Ascending aorta (tissue), 2 donors: Measurements from ENCODE around the gene CEP41. TPM values are rescaled to one million over a fixed set of nuclear protein-coding genes. Genes with fewer than 3 reads are reported as not detected.
A peak's percentile ranks its signal among the peaks of the same experiment; 100 is the strongest.

ENCODE experiments used
- DNase-seq, 2 donors: peaks; one replicate each; pipeline ENCODE4 v3.0.0-alpha.2; 2019; ENCODE audit warnings: low spot score in 2 of 2
- H3K27ac ChIP-seq, 2 donors: fragments of 200-600 bp; sonication (generic); one replicate each; pipeline ENCODE4 v1.5.1; 2016 to 2017; ENCODE audit warnings: mild to moderate bottlenecking in 1 of 2
- H3K27me3 ChIP-seq: fragments of 200-600 bp; sonication (generic); one replicate; pipeline ENCODE4 v1.5.1; 2017
- H3K36me3 ChIP-seq, 2 donors: fragments of 200-600 bp; sonication (generic); one replicate each; pipeline ENCODE4 v1.5.1; 2016
- H3K4me1 ChIP-seq, 2 donors: fragments of 200-600 bp; sonication (generic); one replicate each; pipeline ENCODE4 v1.5.1; 2016 to 2017; ENCODE audit warnings: mild to moderate bottlenecking in 1 of 2
- H3K4me3 ChIP-seq, 2 donors: fragments of 200-600 bp; sonication (generic); one replicate each; pipeline ENCODE4 v1.5.1; 2016 to 2017; ENCODE audit warnings: mild to moderate bottlenecking in 1 of 2
- H3K9me3 ChIP-seq, 2 donors: fragments of 200-600 bp; sonication (generic); one replicate each; pipeline ENCODE4 v1.5.1; 2016
- intact Hi-C: fragments of 100-400 bp; cut with DNase I; formaldehyde crosslinking; loops from one replicate; pipeline ENCODE4 v1.15.1; 2023
- total RNA-seq: library from RNA; depleted of rRNA; stranded (reverse); fragments of >200 nt; gene quantifications from one replicate; pipeline ENCODE4 v1.1.0, GENCODE V29; 2016
- TF ChIP-seq, protein P1 (sequence below), 3 experiments: fragments of 200-600 bp in 2 of 3; fragments of 450-650 bp in 1 of 3; sonication (generic) in 2 of 3; IDR thresholded peaks; one replicate each; pipeline ENCODE4 v1.5.1; 2016 to 2019; ENCODE audit warnings: antibody characterized with exemption in 3 of 3, mild to moderate bottlenecking in 1 of 3, moderate library complexity in 1 of 3

The CEP41 gene
- total RNA-seq, 1 donor from 2014 or later, result 4.3 TPM

DNA sequence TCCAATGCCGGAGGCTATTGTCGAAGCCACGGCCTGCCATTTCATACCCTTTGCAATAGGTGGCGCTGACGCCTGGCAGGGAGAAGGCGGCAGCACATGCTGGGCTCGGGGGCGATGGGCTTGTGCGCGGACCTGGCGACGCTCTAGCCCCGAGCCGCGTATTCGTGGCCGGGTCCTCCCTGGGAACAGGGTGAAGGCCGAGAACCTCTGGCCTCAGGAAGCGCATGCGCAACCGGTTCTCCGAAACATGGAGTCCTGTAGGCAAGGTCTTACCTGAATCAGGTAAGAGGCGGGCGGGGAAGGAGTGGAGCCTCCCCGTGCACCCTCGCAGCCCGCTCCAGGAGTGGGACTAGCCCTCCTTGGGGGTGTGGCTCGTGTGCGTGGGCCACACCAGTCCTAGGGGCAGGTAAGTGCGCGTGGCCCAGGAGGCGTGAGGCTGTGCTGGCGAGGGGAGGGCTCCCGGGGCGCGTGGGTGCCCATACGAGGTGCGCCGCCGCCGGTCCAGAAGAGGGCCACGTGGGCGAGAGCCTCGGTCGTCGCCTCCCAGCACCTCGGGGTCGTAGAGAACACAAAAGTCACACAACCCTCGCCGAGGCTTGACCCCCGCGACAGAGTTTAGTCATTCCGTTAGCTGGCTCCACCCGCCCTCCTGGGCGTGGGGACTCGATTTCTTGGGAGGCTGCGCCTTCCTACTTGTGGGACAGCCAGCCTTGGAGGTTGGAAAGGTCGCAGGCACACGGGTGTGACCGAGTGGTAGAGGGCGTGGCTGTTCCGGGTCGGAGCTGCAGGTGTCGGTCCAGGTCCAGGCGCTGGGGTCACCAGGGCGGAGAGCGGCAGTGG, 45.5 kb upstream of the CEP41 start:
- Histone ChIP-seq H3K27me3 (no peaks in the 10 kb centered on the region), H3K4me1 (peaks cover 0 to 14% of the 10 kb centered on the region in 2 donors), H3K27ac (no peak overlapping the region), H3K4me3 (peak overlapping the region; percentile 58 to 71), H3K36me3 (no peaks in the 10 kb centered on the region), H3K9me3 (no peaks in the 10 kb centered on the region)
- intact Hi-C loops, result loop anchor here (5.0 kb wide), 2 partner anchors 44 to 209 kb away; partner anchors contain the start of gene CEP41
- TF ChIP-seq, protein P1, sequence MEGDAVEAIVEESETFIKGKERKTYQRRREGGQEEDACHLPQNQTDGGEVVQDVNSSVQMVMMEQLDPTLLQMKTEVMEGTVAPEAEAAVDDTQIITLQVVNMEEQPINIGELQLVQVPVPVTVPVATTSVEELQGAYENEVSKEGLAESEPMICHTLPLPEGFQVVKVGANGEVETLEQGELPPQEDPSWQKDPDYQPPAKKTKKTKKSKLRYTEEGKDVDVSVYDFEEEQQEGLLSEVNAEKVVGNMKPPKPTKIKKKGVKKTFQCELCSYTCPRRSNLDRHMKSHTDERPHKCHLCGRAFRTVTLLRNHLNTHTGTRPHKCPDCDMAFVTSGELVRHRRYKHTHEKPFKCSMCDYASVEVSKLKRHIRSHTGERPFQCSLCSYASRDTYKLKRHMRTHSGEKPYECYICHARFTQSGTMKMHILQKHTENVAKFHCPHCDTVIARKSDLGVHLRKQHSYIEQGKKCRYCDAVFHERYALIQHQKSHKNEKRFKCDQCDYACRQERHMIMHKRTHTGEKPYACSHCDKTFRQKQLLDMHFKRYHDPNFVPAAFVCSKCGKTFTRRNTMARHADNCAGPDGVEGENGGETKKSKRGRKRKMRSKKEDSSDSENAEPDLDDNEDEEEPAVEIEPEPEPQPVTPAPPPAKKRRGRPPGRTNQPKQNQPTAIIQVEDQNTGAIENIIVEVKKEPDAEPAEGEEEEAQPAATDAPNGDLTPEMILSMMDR (IDR thresholded peaks at IDR 0.05), result peak; percentile 39 to 72 (median 53)
- no peak for DNase-seq

GRCh38 chr7:130485734-130486113, 44.9 kb upstream of the CEP41 start:
- Histone ChIP-seq H3K4me1 (peaks cover 0 to 11% of the 10 kb centered on the region in 2 donors), H3K36me3 (no peaks in the 10 kb centered on the region), H3K4me3 (peak overlapping the region; percentile 58 to 71), H3K27ac (no peak overlapping the region), H3K27me3 (no peaks in the 10 kb centered on the region), H3K9me3 (no peaks in the 10 kb centered on the region)
- intact Hi-C loops, result loop anchor here (5.0 kb wide), 2 partner anchors 43 to 208 kb away; partner anchors contain the start of gene CEP41
- TF ChIP-seq, protein P1 (IDR thresholded peaks at IDR 0.05), result no peak
- no peak for DNase-seq

GRCh38 chr7:130483031-130483430, 42.2 kb upstream of the CEP41 start:
- Histone ChIP-seq H3K27me3 (no peaks in the 10 kb centered on the region), H3K4me3 (no peak overlapping the region), H3K9me3 (peaks cover 0 to 7% of the 10 kb centered on the region in 2 donors), H3K4me1 (peaks cover 0 to 3% of the 10 kb centered on the region in 2 donors), H3K27ac (no peak overlapping the region), H3K36me3 (no peaks in the 10 kb centered on the region)
- DNase-seq, result no peak
- TF ChIP-seq, protein P1 (IDR thresholded peaks at IDR 0.05), result no peak
- intact Hi-C loops, result no loop called here

GRCh38 chr7:130481898-130482297, 41.1 kb upstream of the CEP41 start:
- DNase-seq, result no peak
- H3K27ac ChIP-seq, result no peak overlapping the region

DNA sequence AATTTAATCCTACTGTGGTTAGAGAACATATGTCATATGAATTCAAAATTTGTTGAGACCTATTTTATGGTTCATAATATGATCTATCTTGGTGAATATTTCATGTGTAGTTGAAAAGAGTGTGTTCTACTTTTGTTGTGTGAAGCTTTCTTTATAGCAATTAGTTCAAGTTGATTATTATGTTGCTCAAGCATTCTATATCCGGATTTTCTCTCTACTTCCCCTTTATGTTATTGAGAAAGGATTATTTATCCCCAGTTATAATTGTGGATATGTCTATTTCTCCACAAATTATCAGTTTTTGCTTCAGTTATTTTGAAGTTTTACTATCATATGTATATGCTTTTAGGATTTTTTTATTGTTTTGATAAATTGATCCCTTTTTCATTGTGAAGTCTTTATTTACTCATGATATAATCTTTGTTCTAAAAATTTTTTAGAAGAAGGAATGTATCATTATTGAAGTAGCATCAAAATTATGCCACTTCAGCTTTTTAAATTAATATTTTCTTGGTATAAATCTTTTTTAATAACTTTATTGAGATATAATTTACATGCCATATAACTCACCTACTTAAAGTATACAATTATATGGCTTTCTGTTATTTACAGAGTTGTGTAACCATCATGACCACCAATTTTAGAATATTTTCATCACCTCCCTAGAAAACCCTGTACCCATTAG, 39.0 kb upstream of the CEP41 start:
- H3K27ac ChIP-seq, result no peak overlapping the region
- no peaks in the 10 kb centered on the region for H3K4me1 ChIP-seq
- H3K27me3 ChIP-seq, result no peaks in the 10 kb centered on the region
- intact Hi-C loops, result no loop called here
- H3K36me3 ChIP-seq, result no peaks in the 10 kb centered on the region
- H3K9me3 ChIP-seq, result peaks cover 0 to 7% of the 10 kb centered on the region in 2 donors
- no peak for DNase-seq
- H3K4me3 ChIP-seq, result no peak overlapping the region
- TF ChIP-seq, protein P1 (IDR thresholded peaks at IDR 0.05), result no peak

More at GRCh38 chr7:130481898-130482297, 41.1 kb upstream of the CEP41 start:
- no peak overlapping the region for H3K4me3 ChIP-seq
- no peaks in the 10 kb centered on the region for H3K27me3 ChIP-seq
- H3K9me3 ChIP-seq, result peaks cover 0 to 7% of the 10 kb centered on the region in 2 donors
- peaks cover 0 to 3% of the 10 kb centered on the region in 2 donors for H3K4me1 ChIP-seq
- TF ChIP-seq, protein P1 (IDR thresholded peaks at IDR 0.05), result no peak
- no peaks in the 10 kb centered on the region for H3K36me3 ChIP-seq
- intact Hi-C loops, result no loop called here
